NB4 (cell line): ENCODE data around the gene NT5C3B.
A peak's percentile ranks its signal among the peaks of the same experiment; 100 is the strongest.
"Not testable (repeated sequence)": the region's sequence is repeated elsewhere in the genome, so short reads cannot be mapped to it uniquely, and the experiment has no call there.

Experiments
- DNase-seq: peaks from one replicate; pipeline ENCODE4 v3.0.0; 2010; ENCODE audit warnings: low read depth
- H3K4me3 ChIP-seq: one replicate; pipeline ENCODE4 v1.5.1; 2011; ENCODE audit warnings: mild to moderate bottlenecking, low read depth, low read length, moderate library complexity
- MAX ChIP-seq: IDR thresholded peaks from 2 replicates; pipeline ENCODE4 v1.6.1; 2011; ENCODE audit warnings: low read depth, low read length
- MYC ChIP-seq: IDR thresholded peaks from 2 replicates; pipeline ENCODE4 v1.6.1; 2011; ENCODE audit warnings: low read depth, low read length
- POLR2A ChIP-seq: IDR thresholded peaks from 2 replicates; pipeline ENCODE4 v1.6.1; 2011; ENCODE audit warnings: mild to moderate bottlenecking; ENCODE audit not compliant: insufficient read length; ENCODE audit errors: extremely low read depth
- TF ChIP-seq, protein P1 (sequence below): IDR thresholded peaks from one replicate; pipeline ENCODE4 v1.5.1; 2012; ENCODE audit warnings: low read depth, low read length

NT5C3B gene

DNA sequence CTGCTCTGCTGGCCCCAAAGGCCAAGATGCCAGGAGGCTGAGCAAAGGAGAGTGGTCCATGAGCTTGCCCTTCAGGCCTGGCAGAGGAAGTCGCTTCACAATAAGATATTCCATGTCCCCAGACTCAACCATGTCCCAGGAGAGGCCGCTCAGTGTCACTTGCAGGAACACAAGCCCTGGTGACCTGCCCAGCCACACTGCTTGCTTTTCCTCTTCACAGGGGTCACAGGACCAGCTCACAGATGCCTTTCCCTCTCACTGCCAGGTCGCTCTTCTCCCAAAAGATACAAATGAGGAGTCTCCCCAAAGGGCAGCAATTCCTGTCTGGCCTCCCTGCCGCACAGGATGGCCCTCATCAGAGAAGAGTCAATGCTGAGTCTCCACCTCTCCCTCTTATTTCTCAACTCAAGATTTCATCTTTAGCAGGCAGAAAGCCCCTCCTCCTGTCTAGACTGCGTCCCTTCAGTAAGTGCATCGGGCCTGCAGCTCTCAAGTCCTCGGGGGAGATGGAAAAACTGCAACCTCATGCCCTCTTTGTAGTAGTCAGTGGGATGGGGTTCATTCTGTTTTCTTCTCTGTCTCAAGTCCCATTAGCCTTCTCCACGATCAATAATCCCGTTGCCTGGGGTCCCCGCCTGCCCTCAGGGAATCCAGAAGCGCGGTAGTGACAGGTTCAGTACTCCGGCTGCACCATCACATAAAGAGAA is 54.5 kb downstream of the NT5C3B start:
- TF ChIP-seq POLR2A (no peak), MAX (no peak), MYC (no peak)
- TF ChIP-seq, protein P1, sequence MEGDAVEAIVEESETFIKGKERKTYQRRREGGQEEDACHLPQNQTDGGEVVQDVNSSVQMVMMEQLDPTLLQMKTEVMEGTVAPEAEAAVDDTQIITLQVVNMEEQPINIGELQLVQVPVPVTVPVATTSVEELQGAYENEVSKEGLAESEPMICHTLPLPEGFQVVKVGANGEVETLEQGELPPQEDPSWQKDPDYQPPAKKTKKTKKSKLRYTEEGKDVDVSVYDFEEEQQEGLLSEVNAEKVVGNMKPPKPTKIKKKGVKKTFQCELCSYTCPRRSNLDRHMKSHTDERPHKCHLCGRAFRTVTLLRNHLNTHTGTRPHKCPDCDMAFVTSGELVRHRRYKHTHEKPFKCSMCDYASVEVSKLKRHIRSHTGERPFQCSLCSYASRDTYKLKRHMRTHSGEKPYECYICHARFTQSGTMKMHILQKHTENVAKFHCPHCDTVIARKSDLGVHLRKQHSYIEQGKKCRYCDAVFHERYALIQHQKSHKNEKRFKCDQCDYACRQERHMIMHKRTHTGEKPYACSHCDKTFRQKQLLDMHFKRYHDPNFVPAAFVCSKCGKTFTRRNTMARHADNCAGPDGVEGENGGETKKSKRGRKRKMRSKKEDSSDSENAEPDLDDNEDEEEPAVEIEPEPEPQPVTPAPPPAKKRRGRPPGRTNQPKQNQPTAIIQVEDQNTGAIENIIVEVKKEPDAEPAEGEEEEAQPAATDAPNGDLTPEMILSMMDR = no peak
- peak; percentile 44 for DNase-seq
- H3K4me3 ChIP-seq = no peak overlapping the region

GRCh38 chr17:41779954-41780353 is 56.1 kb downstream of the NT5C3B start:
- TF ChIP-seq MYC (no peak), MAX (no peak), POLR2A (no peak)
- TF ChIP-seq, protein P1 = no peak
- no peak for DNase-seq
- H3K4me3 ChIP-seq = no peak overlapping the region

DNA sequence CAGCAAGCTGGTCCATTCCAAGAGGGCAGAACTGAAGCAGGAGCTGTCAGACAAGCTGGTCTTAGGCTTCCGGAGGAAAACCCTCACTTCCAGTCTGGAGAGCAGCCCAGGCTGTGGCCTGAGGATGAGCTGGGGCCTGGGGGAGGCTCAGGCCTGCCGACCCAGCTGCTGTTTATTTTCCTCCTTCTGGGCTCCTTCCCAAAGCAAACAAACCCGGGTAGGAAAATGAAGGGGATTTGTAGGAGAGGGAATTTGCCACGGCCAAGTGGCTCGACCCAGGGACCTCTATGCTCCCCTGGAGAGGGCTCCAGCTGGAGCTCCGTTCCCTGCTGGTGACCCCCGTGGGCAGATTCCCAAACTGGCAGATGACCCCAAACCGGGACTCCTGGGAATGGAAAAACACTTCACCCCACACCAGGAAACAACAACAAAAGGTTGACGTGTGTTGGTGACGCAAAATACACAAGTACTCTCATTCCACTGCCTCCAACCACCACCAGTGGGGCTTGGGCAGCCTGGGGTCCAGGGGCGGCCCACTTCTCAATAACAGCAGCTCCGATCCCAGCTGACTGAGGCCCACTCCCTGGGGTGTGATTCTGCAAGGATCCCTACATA is 58.4 kb downstream of the NT5C3B start:
- no peak overlapping the region for H3K4me3 ChIP-seq
- TF ChIP-seq, protein P1 = no peak
- TF ChIP-seq POLR2A (no peak), MAX (no peak), MYC (no peak)
- no peak for DNase-seq

- TF ChIP-seq MYC (no peak), MAX (no peak), POLR2A (no peak)
- TF ChIP-seq, protein P1 = no peak
- no peak for DNase-seq
- H3K4me3 ChIP-seq = no peak overlapping the region
These were observed 58.9 kb downstream of the NT5C3B start for GRCh38 chr17:41777157-41777573.

DNA sequence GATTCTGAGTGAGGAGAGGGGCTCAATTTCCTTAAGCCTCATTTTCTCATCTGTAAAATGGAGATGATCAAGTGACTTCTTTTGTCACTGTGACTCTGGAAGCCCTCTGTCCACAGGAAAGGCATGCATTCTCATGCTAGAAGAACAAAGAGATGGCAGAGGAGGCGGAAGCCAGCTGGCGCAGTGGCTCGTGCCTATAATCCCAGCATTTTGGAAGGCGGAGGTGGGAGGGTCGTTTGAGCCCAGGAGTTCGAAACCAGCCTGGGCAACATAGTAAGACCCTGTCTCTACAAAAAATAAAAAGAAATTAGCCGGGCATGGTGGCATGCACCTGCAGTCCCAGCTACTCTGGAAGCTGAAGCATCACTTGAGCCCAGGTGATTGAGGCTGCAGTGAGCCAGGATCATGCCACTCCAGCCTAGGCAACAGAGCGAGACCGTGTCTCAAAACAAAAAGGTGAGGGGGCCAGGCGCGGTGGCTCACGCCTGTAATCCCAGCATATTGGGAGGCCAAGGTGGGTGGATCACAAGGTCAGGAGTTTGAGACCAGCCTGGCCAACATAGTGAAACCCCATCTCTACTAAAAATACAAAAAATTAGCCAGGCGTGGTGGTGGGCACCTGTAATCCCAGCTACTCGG is 59.7 kb downstream of the NT5C3B start:
- DNase-seq, H3K4me3 ChIP-seq: not testable (repeated sequence)
